ENCODE results near the gene CSAD.

The CSAD gene

DNA sequence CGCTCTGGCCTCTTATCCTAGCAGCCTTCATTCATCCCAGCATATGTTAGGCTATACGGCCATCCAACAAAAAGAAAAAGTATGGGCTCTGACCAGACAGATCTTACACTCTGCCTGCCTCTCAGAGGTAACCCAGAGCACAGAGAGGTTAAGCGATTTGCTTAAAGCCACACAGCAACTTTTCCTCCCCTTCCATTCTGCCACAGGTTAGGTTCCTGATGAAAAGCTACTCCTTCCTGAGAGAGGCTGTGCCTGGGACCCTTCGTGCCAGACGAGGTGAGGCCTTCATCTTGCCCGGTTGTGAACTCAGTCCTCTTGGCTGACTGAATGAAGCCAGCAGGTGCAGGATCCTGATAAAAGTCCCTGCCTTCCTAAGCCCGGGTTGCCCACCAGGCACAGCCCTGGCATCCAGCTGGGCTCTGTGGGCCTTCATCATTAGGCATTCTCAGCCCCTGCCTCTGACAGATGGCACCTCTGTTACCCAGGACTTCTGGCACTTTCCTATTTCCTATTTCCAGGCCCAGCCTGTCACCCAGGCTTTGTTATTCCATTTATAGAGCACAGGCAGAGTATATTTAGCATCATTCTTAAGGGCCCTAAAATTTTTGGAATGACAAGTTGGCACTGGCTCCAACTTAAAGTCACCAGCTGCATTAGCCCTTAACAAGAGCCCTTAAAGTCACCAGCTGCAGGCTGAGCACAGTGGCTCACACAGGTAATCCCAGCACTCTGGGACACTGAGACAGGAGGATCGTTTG, 64.7 kb downstream of the CSAD start:
- TF ChIP-seq EZH2phosphoT487 (conservative IDR thresholded peaks at IDR 0.05; ENCODE audit: low read length) = no peak
- TF ChIP-seq, protein P1, sequence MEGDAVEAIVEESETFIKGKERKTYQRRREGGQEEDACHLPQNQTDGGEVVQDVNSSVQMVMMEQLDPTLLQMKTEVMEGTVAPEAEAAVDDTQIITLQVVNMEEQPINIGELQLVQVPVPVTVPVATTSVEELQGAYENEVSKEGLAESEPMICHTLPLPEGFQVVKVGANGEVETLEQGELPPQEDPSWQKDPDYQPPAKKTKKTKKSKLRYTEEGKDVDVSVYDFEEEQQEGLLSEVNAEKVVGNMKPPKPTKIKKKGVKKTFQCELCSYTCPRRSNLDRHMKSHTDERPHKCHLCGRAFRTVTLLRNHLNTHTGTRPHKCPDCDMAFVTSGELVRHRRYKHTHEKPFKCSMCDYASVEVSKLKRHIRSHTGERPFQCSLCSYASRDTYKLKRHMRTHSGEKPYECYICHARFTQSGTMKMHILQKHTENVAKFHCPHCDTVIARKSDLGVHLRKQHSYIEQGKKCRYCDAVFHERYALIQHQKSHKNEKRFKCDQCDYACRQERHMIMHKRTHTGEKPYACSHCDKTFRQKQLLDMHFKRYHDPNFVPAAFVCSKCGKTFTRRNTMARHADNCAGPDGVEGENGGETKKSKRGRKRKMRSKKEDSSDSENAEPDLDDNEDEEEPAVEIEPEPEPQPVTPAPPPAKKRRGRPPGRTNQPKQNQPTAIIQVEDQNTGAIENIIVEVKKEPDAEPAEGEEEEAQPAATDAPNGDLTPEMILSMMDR (IDR thresholded peaks at IDR 0.05; ENCODE audit: insufficient read depth, low read length, poor library complexity, severe bottlenecking) = no peak
- no peak overlapping the region for H3K4me3 ChIP-seq (ENCODE audit: insufficient read depth, low read length, poor library complexity, severe bottlenecking)
- H3K4me2 ChIP-seq (ENCODE audit: low read depth, low read length, poor library complexity, severe bottlenecking) = no peak overlapping the region
- no peak overlapping the region for H3K27ac ChIP-seq (ENCODE audit: low read depth, low read length)
- no peaks in the 10 kb centered on the region for H3F3A ChIP-seq (ENCODE audit: insufficient read depth)
- no peaks in the 10 kb centered on the region for H3K9me2 ChIP-seq (replicated peaks; ENCODE audit: insufficient read depth, low read length)
- no peaks in the 10 kb centered on the region for H3K9me3 ChIP-seq (ENCODE audit: insufficient read depth, low read length)
- H3K9ac ChIP-seq (ENCODE audit: low read length) = no peak overlapping the region
- no peaks in the 10 kb centered on the region for H3K27me3 ChIP-seq (ENCODE audit: low read length)
- H3K36me3 ChIP-seq (ENCODE audit: low read length) = no peaks in the 10 kb centered on the region
- no peaks in the 10 kb centered on the region for H4K20me1 ChIP-seq (ENCODE audit: low read depth, low read length)
- H3K79me2 ChIP-seq (ENCODE audit: insufficient read depth, low read length) = no peaks in the 10 kb centered on the region
- no peak overlapping the region for H2AFZ ChIP-seq (ENCODE audit: low read depth, low read length, severe bottlenecking)

GRCh38 chr12:53115112-53115890, 65.4 kb downstream of the CSAD start:
- Histone ChIP-seq H3K9me2 (replicated peaks; ENCODE audit: insufficient read depth, low read length) (no peaks in the 10 kb centered on the region), H4K20me1 (ENCODE audit: low read depth, low read length) (no peaks in the 10 kb centered on the region), H3K36me3 (ENCODE audit: low read length) (no peaks in the 10 kb centered on the region), H3K4me2 (ENCODE audit: low read depth, low read length, poor library complexity, severe bottlenecking) (no peak overlapping the region), H3K4me3 (ENCODE audit: insufficient read depth, low read length, poor library complexity, severe bottlenecking) (no peak overlapping the region), H3F3A (ENCODE audit: insufficient read depth) (no peaks in the 10 kb centered on the region), H3K27ac (ENCODE audit: low read depth, low read length) (no peak overlapping the region), H3K9me3 (ENCODE audit: insufficient read depth, low read length) (no peaks in the 10 kb centered on the region), H2AFZ (ENCODE audit: low read depth, low read length, severe bottlenecking) (no peak overlapping the region), H3K79me2 (ENCODE audit: insufficient read depth, low read length) (no peaks in the 10 kb centered on the region), H3K9ac (ENCODE audit: low read length) (no peak overlapping the region), H3K27me3 (ENCODE audit: low read length) (no peaks in the 10 kb centered on the region)
- TF ChIP-seq, protein P1 (IDR thresholded peaks at IDR 0.05; ENCODE audit: insufficient read depth, low read length, poor library complexity, severe bottlenecking) = no peak
- TF ChIP-seq EZH2phosphoT487 (conservative IDR thresholded peaks at IDR 0.05; ENCODE audit: low read length) = no peak

GRCh38 chr12:53113951-53114350, 66.8 kb downstream of the CSAD start:
- Histone ChIP-seq H3K4me3 (ENCODE audit: insufficient read depth, low read length, poor library complexity, severe bottlenecking) (no peak overlapping the region), H3K4me2 (ENCODE audit: low read depth, low read length, poor library complexity, severe bottlenecking) (no peak overlapping the region), H2AFZ (ENCODE audit: low read depth, low read length, severe bottlenecking) (no peak overlapping the region), H3K27ac (ENCODE audit: low read depth, low read length) (no peak overlapping the region), H3K9me3 (ENCODE audit: insufficient read depth, low read length) (no peaks in the 10 kb centered on the region), H3K36me3 (ENCODE audit: low read length) (0 out of 2 replicates have a peak, but pooled peaks cover 5% of the 10 kb centered on the region), H3K9me2 (replicated peaks; ENCODE audit: insufficient read depth, low read length) (no peaks in the 10 kb centered on the region), H3K27me3 (ENCODE audit: low read length) (no peaks in the 10 kb centered on the region), H3K79me2 (ENCODE audit: insufficient read depth, low read length) (no peaks in the 10 kb centered on the region), H3F3A (ENCODE audit: insufficient read depth) (no peaks in the 10 kb centered on the region), H3K9ac (ENCODE audit: low read length) (no peak overlapping the region), H4K20me1 (ENCODE audit: low read depth, low read length) (no peaks in the 10 kb centered on the region)
- TF ChIP-seq, protein P1 (IDR thresholded peaks at IDR 0.05; ENCODE audit: insufficient read depth, low read length, poor library complexity, severe bottlenecking) = no peak
- no peak for TF ChIP-seq EZH2phosphoT487 (conservative IDR thresholded peaks at IDR 0.05; ENCODE audit: low read length)
